Measurements from ENCODE around the gene PSMD13.

PSMD13 gene

GRCh38 chr11:210803-211180, 26.0 kb upstream of the PSMD13 start:
- H3K27ac ChIP-seq, result peak overlapping the region; percentile 99; the same call in 1 of the 2 replicates
- TF ChIP-seq CTCF (IDR thresholded peaks at IDR 0.05), result no peak

GRCh38 chr11:211295-211694, 25.5 kb upstream of the PSMD13 start:
- no peak for TF ChIP-seq ZFX (IDR thresholded peaks at IDR 0.05; ENCODE audit: borderline replicate concordance)
- TF ChIP-seq CTCF (IDR thresholded peaks at IDR 0.05), result no peak
- no peak overlapping the region for H3K27ac ChIP-seq

- H3K27ac ChIP-seq, result no peak overlapping the region
Observed at GRCh38 chr11:211741-212140, 25.0 kb upstream of the PSMD13 start.

GRCh38 chr11:212150-213100, 24.4 kb upstream of the PSMD13 start:
- no peak overlapping the region for H3K27ac ChIP-seq
- TF ChIP-seq ZFX (IDR thresholded peaks at IDR 0.05; ENCODE audit: borderline replicate concordance), result no peak
- TF ChIP-seq CTCF (IDR thresholded peaks at IDR 0.05), result no peak

More at GRCh38 chr11:211741-212140, 25.0 kb upstream of the PSMD13 start:
- TF ChIP-seq CTCF (IDR thresholded peaks at IDR 0.05) (no peak), ZFX (IDR thresholded peaks at IDR 0.05; ENCODE audit: borderline replicate concordance) (no peak)

GRCh38 chr11:213111-213510, 23.7 kb upstream of the PSMD13 start:
- H3K27ac ChIP-seq, result no peak overlapping the region
- no peak for TF ChIP-seq ZFX (IDR thresholded peaks at IDR 0.05; ENCODE audit: borderline replicate concordance)
- no peak for TF ChIP-seq CTCF (IDR thresholded peaks at IDR 0.05)

- TF ChIP-seq ZFX (IDR thresholded peaks at IDR 0.05; ENCODE audit: borderline replicate concordance) (no peak), CTCF (IDR thresholded peaks at IDR 0.05) (no peak)
- H3K27ac ChIP-seq, result no peak overlapping the region; the same call in 1 of the 2 replicates
Observed at GRCh38 chr11:214083-214482, 22.7 kb upstream of the PSMD13 start.

GRCh38 chr11:215581-216037, 21.2 kb upstream of the PSMD13 start:
- TF ChIP-seq CTCF (IDR thresholded peaks at IDR 0.05) (no peak), ZFX (IDR thresholded peaks at IDR 0.05; ENCODE audit: borderline replicate concordance) (no peak)
- H3K27ac ChIP-seq, result peak overlapping the region; percentile 20; the same call in 1 of the 2 replicates
